ENCODE measurements around the gene HPF1.
A peak's percentile ranks its signal among the peaks of the same experiment; 100 is the strongest.
"Not testable (repeated sequence)": the region's sequence is repeated elsewhere in the genome, so short reads cannot be mapped to it uniquely, and the experiment has no call there.

HPF1 gene

DNA sequence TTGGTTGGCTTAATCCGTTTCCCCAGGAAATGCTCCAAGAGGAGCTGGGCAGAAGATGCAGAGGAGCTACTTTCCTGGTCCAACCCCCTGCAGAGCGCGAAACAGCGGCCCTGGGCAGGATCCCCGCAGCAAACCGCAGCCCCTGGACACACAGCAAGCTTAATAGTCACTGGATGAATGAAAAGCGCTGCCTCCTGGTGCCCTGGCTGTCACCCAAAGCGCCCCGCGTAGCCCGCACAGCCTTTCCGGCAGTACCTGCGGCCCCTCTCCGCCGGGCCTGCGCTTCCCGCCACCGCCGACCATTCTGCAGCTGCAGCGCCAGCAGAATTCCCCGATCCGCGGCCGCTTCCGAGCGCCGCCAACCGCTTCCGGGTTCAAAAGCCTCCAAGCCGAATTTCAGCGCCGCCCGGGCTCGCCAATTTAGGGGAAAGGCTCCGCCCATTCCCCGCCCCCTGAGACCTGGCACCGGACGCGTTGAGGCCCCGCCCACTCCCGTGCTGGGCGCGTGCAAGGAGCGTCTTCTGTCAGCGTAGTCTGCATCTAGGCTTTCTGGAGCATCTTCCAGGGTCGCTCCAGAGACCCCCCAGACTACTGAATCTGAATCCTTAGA, at the start of gene HPF1:
TSS of gene HPF1 (minus strand) at position 370 of the 610 bp plus-strand sequence. CDS start at position 303, 67 bp downstream.
- peak; percentile 61 for DNase-seq

DNA sequence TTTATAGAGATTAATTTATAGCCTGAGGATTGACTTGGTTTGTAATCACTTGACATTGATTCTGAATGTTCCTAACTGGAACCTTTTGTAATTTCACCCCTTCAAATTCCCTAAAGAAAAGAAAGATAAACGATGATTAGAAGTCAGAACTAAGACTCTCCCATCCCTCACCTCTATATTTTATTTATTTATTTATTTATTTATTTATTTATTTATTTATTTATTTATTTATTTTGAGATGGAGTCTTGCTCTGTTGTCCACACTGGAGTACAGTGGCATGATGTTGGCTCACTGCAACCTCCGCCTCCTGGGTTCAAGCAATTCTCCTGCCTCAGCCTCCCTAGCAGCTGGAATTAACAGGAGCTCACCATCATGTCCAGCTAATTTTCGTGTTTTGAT, 49.0 kb upstream of the HPF1 start:
- not testable (repeated sequence) for DNase-seq

DNA sequence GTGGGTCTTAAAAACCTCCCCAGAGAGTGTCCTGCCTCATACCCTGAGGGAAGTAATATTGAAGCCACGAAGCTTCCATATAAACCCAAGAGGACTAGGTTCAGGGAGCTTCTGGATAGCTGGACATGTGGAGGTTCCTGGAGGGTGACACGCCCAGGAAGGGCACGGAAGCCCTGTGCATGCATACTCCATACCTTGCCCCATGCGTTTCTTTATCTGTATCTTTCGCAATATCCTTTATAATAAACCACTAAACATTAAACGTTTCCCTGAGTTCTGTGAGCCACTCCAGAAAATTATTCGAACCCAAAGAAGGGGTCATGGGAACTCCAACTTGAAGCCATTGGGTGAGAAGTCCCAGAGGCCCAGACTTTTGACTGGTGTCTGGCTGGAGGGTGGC, 45.7 kb upstream of the HPF1 start:
- no peak for DNase-seq

DNA sequence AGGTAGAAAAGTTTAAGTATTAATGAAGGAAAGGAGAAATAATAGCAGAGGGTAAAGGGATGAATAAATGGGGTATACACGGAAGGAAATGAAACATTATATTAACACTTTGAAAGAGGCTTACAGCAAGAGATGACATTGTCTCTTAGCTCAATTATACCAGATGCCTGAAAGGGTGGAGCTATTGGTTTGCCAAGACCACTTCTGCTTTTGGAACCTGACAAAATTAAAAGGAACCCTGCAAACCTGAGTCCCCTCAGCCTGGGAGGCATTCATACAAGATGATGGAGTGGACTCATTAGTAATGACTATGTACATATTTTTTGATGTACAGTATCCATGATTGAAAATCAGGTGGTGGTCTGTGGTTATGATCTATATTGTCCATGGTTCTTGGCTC, 45.1 kb upstream of the HPF1 start:
- no peak for DNase-seq

DNA sequence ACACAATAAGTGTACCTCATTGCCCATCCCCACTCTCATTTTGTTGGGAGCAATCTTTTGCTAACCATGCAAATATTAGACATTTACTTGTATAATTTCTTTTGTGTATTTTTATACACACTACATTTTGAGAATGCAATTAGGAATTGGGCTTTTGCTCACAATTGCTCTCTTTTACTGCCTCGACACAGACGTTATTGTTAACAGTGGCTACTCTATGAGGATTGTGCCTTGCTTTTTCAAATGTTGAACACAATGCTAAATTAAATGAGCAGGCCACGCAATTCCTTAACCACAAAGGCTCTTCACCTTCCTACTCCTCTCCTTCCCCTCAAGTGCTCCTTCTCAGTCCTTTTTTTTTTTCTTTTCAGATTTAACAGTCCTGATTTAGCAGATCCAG, 42.8 kb upstream of the HPF1 start:
- DNase-seq, result no peak

DNA sequence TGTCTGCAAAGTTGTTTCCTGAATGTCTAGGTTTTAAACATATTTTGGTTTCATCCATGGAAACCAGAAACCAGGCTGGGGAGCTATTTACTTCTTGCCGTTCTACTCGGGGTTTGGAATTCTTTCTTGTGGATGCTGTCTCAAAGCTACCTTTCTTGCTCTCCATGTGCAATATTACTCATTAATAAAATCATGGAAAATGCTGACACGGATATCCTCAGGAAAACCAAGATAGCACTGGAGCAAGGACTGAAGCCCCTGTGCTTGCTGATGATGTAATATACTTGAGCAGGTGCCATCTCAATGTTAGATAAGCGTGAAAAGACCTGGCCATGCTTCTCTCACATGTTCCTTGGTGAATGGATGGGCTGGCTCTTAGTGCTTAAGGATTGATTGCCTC, 41.5 kb upstream of the HPF1 start:
- no peak for DNase-seq

DNA sequence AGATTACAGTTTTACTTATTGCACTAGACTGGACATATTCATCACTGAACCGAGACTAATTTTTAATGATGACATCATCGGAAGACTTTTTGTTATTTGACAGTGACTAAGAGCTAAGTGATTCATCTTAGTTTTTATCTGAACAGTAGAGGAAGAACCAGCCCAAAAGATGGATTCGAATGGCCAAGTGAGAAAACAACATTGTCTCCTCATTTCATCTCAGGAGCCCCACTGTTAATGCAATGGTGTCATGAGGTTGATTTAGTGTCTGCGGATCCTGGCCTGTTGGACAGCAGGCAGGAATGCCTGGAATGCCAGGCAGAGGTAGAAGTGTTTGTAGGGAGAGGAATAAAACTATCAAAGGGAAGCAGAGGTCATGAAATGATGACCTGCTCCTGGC, 37.8 kb upstream of the HPF1 start:
- no peak for DNase-seq

DNA sequence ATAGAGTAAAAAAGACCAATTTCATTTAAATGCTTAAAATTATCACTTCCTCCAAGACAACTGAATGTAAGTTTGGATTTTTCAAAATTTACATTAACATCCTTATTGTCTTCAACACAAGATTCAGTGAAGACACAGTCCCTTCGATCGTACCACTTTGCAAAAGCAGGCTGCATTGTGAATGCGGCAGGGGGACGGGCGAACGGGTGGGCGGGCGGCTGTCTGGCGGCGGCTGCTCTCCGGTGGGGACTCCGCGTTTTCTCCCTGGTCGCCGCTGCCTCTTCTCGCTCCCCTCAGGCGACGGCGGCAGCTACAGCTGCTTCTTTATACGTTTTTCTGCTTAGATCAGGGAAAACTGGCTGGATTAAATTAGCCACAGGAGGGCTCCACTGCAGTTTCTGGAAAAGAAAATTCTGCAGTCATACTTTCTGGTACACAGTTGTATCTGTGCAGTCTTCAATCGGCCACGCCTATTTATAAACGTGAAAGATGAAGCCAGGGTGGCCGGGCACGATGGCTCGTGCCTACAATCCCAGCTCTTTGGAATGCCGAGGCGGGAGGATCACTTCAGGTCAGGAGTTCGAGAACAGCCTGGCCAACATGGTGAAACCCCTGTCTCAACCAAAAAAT, 33.9 kb upstream of the HPF1 start:
- peak; percentile 27 for DNase-seq

DNA sequence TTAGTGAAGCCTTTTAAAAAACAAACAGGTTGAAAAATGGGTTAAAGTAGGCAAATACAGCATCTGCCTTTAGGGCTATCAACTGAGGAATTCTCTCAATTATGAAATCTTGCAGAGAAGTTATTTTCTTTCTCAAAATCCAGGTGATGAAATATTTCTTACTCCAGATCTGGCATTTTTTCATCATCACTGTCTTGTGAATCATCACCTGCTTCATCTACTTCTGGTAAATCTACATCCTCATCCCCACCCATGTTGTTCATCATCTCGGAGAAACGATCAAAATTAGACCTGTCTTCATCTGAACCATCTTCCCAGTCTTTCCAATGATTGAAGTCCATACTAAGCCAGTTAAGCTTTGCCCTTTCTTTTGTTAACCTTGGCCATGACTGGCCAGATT, 33.3 kb upstream of the HPF1 start:
- no peak for DNase-seq

DNA sequence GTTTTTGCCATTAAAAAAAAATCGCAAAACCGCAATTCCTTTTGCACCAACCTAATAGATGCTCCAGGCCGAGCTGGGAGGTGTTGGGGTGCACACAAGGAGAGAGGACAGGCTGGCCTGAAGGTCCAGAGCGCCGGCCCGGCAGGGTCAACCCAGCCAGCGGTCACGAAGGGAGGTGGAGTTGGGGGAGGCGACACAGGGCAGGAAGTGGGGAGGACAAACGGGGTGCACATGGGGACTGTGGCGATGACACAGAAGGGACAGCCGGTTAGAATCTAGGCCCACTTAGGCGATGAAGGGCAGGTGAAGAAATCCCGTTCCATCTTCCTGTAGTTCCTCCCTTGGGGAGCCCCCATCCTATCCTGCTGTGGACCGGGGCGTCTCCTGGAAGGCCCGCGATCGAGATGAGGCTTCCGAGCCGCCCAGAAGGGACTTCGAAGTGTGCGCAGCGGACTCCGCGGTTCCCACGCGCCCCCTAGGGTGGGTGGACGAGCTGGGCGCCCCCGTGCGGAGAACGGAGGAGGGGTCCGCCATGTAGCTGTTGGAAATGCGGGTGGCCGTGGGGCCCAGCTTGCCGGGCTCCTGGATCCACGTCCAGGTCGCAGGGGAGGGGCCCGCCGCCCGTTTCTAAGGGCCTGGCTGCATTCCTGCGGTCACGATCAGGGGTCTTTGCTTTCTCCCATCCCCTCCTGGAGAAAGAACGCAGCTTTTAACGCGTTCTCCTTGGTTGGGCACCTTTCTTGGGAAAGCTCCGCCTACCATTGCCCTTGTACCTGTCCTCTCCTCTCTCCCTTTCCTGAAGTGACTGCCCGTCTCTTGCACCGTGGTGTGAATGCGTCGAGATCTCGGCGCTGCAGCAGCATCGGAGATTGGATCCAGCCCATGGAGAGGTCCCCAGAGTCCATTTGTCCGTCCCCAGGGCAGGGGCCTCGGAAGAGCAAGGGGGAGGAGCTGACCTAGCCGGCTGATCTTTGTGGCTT, 17.0 kb upstream of the HPF1 start:
- DNase-seq, result no peak

DNA sequence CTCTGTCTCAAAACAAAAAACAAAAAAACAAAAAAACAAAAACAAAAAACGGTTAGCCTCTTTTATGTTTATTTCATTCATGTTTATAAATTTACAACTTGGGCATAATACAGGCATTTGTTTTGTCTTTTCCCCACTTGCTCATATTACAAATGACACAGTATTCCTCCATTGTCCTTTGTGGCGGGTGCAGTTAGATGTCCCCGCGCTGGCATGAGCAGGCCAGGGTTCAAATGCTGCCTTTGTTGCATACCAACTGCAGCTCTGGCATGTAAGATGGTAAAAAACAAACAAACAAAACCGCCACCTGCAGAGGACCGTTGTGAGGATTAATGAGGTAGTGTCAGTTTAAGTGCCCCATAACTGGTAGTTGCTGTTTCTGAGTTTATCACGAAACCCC, 16.1 kb upstream of the HPF1 start:
- DNase-seq, result no peak

DNA sequence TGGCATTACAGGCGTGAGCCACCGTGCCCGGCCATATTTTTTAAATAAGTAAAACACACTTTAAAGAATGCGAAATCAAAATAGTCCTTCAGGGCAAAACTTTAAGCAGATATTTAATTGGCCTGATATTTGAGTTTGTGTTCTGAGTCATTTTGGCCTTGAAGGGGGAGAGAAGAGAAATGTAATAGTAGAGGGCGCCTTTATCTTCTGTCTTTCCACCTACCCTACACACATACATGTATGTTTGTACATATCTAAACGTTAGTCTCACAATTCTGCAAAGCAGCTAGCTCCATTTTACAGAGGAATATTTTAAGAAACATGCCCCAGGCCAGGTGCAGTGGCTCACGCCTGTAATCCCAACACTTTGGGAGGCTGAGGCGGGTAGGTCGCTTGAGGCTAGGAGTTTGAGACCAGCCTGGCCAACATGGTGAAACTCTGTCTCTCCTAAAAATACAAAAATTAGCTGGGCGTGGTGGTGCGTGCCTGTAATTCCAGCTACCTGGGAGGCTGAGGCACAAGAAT, 13.9 kb upstream of the HPF1 start:
- not testable (repeated sequence) for DNase-seq

DNA sequence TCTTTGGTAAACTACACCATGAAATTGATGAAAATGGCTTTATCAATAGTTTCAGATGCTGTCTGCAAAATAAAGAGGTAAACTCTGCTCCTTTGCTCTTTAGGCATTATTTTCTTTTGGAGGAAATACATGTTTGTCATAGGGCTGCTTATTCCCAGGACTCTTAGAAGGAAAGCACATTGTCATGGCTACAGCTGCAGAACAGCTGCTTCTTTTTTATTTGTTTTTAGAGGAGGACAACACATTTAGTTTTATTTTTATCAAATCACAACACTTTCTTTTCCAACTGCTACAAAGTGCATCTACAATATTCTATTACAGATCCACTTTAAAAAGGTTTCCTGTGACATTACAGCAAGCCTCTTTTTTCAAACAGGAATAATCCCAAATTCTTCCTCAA, 12.7 kb upstream of the HPF1 start:
- DNase-seq, result no peak

DNA sequence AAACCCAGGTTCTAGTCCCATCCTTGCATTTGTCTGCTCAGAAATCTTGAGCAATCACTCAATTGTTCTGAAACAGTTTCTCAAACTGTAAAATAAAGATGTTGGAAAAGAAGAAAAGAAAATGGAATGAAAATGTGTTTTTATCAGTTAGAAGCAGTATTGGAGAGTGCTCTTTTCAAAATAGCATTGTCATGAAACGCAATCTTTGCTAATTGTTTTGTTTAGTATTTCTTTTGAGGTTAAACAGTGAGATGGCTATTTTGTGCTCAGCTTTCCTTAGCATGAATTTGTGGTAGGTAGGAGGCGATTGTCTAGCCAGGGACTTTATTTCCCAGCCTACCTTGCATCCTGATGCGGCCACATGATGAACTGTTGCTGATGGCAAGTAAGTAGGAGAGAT, 10.6 kb upstream of the HPF1 start:
- DNase-seq, result no peak

DNA sequence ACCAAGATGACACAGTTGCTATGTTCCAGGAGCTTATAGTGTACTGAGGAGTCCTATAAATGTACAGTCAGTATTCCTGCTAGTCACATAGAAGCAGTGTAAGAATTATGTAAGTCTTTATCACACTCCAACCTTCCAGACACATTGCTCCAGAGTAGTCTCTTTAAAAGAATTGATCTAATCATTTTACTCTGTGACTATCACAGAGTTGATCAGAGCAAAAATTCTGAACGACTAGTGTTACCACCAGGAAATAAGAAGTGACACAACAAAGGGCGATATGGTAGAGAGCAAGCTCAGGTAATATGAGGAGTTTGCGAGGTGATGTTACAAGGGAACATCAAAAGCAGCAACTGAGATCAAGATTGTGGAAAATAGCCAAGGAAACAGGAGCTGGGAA, 9.0 kb upstream of the HPF1 start:
- no peak for DNase-seq

DNA sequence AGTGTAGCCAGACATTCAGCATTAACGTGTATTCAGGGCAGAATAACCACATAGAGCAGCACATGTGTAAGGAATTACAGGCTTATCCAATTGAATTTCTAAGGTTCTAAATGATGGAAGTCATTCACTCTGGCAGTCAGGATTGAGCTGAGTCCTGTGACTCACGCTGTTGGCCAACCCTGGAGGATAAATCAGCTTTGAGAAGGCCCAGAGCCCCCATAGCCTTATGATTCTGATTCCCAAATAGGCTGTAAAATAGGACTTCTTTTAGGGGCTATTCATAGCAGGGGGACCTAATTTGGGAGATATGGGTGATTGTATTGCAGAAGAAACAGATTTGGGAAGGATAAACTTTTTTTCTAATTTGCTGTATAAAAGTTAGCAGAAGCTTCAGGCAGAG, 8.1 kb upstream of the HPF1 start:
- no peak for DNase-seq

DNA sequence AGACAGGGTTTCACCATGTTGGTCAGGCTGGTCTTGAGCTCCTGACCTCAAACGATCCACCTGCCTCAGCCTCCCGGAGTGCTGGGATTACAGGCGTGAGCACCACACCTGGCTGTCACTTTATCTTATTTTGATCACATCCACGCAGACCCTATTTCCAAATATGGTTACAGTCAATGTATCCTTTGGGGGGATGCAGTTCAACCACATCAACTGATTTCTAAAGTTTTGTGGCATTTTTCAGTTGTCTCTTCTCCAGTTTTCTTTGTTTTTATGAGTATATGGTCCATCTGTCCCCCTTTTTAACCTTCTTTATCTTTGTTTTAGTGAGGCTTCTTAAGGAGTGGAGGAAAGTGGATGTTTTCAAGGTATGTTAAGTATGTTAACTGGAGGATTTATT, 4.1 kb upstream of the HPF1 start:
- DNase-seq, result no peak

DNA sequence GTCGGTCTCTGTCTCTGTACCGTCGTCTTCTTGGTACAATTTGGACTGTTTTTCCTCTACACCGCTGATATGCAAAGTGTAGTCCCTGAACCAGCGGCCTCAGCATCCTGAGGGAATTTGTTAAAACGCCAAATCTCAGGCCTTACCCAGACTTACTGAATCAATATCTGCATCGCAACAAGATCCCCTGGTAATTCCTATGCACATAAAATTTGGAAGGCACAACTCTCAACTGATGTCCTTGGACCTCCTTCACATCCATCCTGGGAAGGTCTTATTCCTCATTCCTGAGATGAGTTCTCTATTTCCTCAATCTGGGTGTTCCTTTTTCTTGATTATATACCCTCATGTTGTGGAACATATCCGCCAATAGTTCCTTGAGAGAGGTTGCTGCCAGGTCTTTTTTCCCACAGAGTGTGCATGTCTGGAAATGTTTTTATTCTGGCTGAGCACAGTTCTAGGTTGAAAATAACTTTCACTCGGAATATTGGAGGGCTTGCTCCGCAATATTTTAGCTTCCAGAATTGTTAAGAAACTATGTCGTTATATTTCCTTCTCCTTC, 738 bp upstream of the HPF1 start:
- DNase-seq, result no peak

DNA sequence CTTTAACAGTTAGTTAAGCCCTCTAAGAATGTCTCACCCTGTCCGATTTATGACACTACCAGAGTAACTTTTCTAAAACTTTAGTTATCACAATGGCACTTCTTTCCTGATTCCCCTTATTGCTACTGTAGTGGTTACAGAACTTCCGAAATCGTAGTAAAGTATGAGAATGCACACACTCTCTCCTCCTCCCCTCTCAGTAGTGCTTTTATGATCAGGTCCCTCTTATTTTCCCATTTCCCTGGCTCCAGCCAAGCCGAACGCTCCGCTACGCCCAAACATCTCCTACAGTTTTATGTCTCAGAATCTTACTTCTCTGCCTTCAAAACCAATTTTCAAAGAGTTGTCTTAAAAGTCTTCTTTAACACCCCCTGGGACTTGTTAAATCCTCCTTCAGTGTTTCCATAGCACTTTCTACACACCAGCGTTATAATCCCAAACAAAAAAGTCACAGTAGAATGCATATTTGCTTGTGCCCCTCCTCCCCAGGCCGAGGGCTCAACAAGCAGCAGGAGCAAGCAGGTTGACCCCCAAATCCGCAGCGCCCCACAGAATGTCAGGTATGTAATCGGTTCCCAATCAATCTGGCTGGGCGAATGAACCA, 671 bp downstream of the HPF1 start:
- no peak for DNase-seq

DNA sequence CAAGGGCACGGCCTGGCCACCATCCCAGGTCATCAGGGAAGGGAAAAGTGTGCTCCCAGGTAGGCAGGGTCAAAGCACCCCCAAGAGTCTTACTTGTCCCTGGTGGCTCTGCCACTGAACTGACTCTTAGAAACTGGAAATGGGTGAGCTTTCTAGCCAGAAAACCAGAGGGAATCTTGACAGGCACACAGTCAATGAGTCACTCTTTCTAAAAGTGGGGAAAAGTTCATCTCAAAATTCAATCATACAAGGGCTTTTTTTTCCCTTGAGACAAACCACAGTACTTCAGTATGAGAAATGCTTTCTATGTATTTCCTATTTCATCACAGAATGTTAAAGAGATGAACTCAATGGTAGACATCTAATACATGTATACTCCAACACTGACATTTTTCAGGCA, 12.5 kb downstream of the HPF1 start:
- DNase-seq, result no peak

DNA sequence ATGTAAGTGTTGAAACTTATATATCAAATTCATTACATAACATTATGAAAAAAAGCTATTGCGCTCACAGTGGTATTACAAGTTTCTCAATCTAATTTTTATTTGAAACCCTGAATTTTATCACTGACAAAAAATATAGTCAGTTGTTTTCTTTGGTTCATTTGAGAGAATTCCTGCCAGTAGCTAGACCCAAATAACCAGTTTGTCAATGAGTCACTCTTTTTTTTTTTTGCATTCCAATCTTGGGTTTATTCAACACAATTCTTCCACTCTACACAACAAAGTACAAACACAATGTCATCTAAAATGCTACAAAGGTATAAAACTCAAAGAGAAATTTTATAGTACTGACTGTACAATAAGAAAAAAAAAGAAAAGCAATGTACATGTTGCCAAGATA, 13.1 kb downstream of the HPF1 start:
- no peak for DNase-seq

DNA sequence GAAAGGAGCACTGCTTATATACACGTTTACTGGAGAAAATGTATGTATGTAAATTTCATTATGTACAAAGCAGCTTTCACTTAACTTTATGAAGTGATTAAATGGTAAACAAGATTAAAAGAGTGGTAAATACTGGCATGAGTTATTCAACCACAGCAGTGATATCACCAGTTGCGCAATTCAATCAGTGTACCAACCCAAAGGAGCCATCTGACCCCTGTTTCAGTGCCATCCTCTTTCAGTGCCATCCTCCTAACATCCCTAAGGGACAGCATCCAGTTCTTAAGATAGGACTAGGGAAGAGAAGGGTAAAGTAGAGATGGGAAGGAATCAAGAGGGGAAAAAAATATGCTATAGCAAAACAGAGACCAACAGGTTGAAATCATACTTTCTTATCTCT, 16.2 kb downstream of the HPF1 start:
- DNase-seq, result no peak

DNA sequence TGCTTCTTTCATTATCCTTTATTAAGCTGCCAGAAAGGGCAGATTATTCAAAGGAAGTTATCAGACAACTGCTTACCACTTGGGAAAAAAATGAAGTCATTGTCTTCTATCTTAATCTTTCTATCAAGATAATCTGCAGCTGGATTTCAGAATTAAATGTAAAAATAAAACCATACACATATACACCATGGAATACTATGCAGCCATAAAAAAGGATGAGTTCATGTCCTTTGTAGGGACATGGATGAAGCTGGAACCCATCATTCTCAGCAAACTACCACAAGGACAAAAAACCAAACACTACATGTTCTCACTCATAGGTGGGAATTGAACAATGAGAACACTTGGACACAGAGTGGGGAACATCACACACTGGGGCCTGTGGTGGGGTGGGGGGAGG, 19.1 kb downstream of the HPF1 start:
- DNase-seq, result not testable (repeated sequence)

All from NCI-H1694 (cell line).